CD4-positive, alpha-beta T cell (primary cell): ENCODE results near the gene PLXDC2. TPM values are rescaled to one million over a fixed set of nuclear protein-coding genes. Genes with fewer than 3 reads are reported as not detected.

Source experiments
- ATAC-seq: fragments of 200-7000 bp; cut with Tn5 transposase; one replicate; pipeline ENCODE4 v1.10.0; 2022; ENCODE audit warnings: mild to moderate bottlenecking; ENCODE audit not compliant: poor library complexity
- CTCF ChIA-PET: fragments of 350-600 bp; sonication (Branson Sonifier 250); formaldehyde crosslinking; loops from one replicate; lab custom pipeline; 2021; ENCODE audit warnings: antibody characterized with exemption, inconsistent platforms; lab: Charles Lee
- POLR2A ChIA-PET: fragments of 350-600 bp; sonication (Branson Sonifier 250); formaldehyde crosslinking; loops from one replicate; lab custom pipeline; 2021; ENCODE audit warnings: antibody characterized with exemption, inconsistent platforms; lab: Charles Lee
- DNase-seq, 14 experiments: peaks; one replicate each; pipeline ENCODE4 v3.0.0-alpha.2; 2013 to 2020; ENCODE audit warnings: mixed read lengths in 2 of 14
- H3K27ac ChIP-seq, 2 donors: one replicate each; pipeline versions ENCODE4 v1.5.1 to v1.7.0; 2013; ENCODE audit warnings: low read length in 2 of 2, low read depth in 1 of 2, mild to moderate bottlenecking in 1 of 2
- H3K27me3 ChIP-seq, 2 experiments: 1 replicate in 1 of 2; 2 replicates in 1 of 2; pipeline versions ENCODE4 v1.6.1 to v1.7.0; 2013; ENCODE audit warnings: low read length in 2 of 2, control low read depth in 1 of 2, mild to moderate bottlenecking in 1 of 2, moderate library complexity in 1 of 2; ENCODE audit not compliant: insufficient read depth in 2 of 2, control insufficient read depth in 1 of 2
- H3K36me3 ChIP-seq: one replicate; pipeline ENCODE4 v1.6.1; 2013; ENCODE audit warnings: low read length, control low read depth; ENCODE audit not compliant: insufficient read depth
- H3K4me1 ChIP-seq: one replicate; pipeline ENCODE4 v1.6.1; 2013; ENCODE audit warnings: low read length, control low read depth; ENCODE audit not compliant: insufficient read depth
- H3K4me3 ChIP-seq: one replicate; pipeline ENCODE4 v1.5.1; 2013; ENCODE audit warnings: mild to moderate bottlenecking, low read length, moderate library complexity
- H3K9me3 ChIP-seq, 2 experiments: 1 replicate in 1 of 2; 2 replicates in 1 of 2; pipeline versions ENCODE4 v1.6.1 to v1.7.0; 2013; ENCODE audit warnings: low read length in 2 of 2, mild to moderate bottlenecking in 2 of 2, control low read depth in 1 of 2, moderate library complexity in 1 of 2; ENCODE audit not compliant: control insufficient read depth in 1 of 2, insufficient read depth in 1 of 2
- H3K27ac Mint-ChIP-seq: one replicate; pipeline ENCODE4 v1.8.0; 2020; ENCODE audit warnings: mixed read lengths
- H3K27me3 Mint-ChIP-seq: one replicate; pipeline ENCODE4 v1.8.0; 2021; ENCODE audit warnings: mixed read lengths
- H3K36me3 Mint-ChIP-seq: one replicate; pipeline ENCODE4 v1.8.0; 2021; ENCODE audit warnings: low read depth, mixed read lengths
- H3K4me1 Mint-ChIP-seq: one replicate; pipeline ENCODE4 v1.8.0; 2021; ENCODE audit warnings: low read depth, mixed read lengths
- H3K4me3 Mint-ChIP-seq: one replicate; pipeline ENCODE4 v1.8.0; 2020; ENCODE audit warnings: mild to moderate bottlenecking, mixed read lengths
- H3K9me3 Mint-ChIP-seq: one replicate; pipeline ENCODE4 v1.8.0; 2020; ENCODE audit warnings: mixed read lengths
- CTCF ChIP-seq: fragments of 200-600 bp; IDR thresholded peaks from one replicate; pipeline ENCODE4 v1.8.0; 2022; ENCODE audit warnings: antibody characterized with exemption, mild to moderate bottlenecking
- intact Hi-C, 2 experiments: fragments of 100-400 bp; cut with DNase I in 1 of 2; cut with micrococcal nuclease in 1 of 2; formaldehyde crosslinking; loops; one replicate each; pipeline versions ENCODE4 v1.15.1 to v1.9.0; 2023 to 2025; cut with DNase I, micrococcal nuclease
- total RNA-seq, 174 experiments: library from RNA in 2 of 174; stranded (reverse) in 2 of 174; gene quantifications; one replicate each; pipeline ENCODE4 v1.2.3 and lab custom pipeline; 2021 to 2026

PLXDC2 gene
- total RNA-seq, 2 experiments from 2014 or later: 0.41 to 0.61 TPM

- no peaks in the 10 kb centered on the region for H3K27me3 Mint-ChIP-seq
- H3K4me1 Mint-ChIP-seq: no peaks in the 10 kb centered on the region
- no peak overlapping the region for H3K27ac ChIP-seq
- no peaks in the 10 kb centered on the region for H3K9me3 ChIP-seq
- no peak for DNase-seq
- no peak overlapping the region for H3K4me3 Mint-ChIP-seq
- ChIA-PET CTCF (no interaction called here), POLR2A (no interaction called here)
- no peaks in the 10 kb centered on the region for H3K36me3 ChIP-seq
- H3K27ac Mint-ChIP-seq: no peak overlapping the region
- H3K4me1 ChIP-seq: no peaks in the 10 kb centered on the region
- intact Hi-C loops: no loop called here
- no peaks in the 10 kb centered on the region for H3K27me3 ChIP-seq
- TF ChIP-seq CTCF: no peak
- ATAC-seq: no peak
- H3K36me3 Mint-ChIP-seq: no peaks in the 10 kb centered on the region
- no peak overlapping the region for H3K4me3 ChIP-seq
- H3K9me3 Mint-ChIP-seq: no peaks in the 10 kb centered on the region
These were observed 43.9 kb downstream of the PLXDC2 start for GRCh38 chr10:19860107-19860506.

DNA sequence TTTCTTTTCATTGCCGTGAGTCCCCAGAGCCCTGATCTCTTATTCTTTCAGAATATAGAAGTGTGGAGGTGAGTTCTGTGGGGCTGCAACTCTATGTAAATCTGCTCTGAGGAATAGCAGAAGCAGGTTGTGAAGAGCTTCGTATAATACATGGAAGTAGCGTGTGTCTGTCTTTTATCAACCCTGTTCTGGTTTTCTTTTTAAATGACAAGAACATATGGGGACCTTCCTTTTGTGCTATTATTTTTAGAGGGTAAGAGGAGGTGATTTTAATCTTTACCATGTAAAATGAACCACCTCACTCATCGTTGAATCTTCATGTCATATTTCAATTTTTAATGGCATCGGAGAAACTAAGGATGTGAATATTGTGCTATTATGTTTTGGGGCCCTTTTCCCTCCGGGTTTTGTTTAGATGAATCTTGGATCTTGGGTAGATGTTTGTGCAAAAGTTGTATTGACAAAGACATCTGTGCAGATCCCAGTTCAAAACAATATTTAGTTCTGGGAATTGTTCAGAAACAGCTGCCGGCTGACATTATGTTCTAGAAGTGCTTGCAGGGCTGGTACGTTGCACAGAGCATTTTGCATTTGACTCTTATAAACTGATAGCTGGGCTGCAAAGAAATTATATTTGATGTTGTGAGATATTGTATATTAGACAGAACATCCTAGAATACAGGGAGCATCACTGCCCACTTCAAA, 46.7 kb downstream of the PLXDC2 start:
- H3K4me3 Mint-ChIP-seq: no peak overlapping the region

GRCh38 chr10:19865676-19866075, 49.4 kb downstream of the PLXDC2 start:
- no peak for TF ChIP-seq CTCF
- Histone ChIP-seq H3K4me3 (no peak overlapping the region), H3K4me1 (no peaks in the 10 kb centered on the region), H3K9me3 (no peaks in the 10 kb centered on the region), H3K27ac (no peak overlapping the region), H3K36me3 (no peaks in the 10 kb centered on the region), H3K27me3 (no peaks in the 10 kb centered on the region)
- Mint-ChIP-seq H3K36me3 (no peaks in the 10 kb centered on the region), H3K27me3 (no peaks in the 10 kb centered on the region), H3K4me3 (no peak overlapping the region), H3K4me1 (no peaks in the 10 kb centered on the region), H3K27ac (no peak overlapping the region), H3K9me3 (no peaks in the 10 kb centered on the region)
- POLR2A ChIA-PET: no interaction called here
- DNase-seq (no peak), ATAC-seq (no peak)
- CTCF ChIA-PET: no interaction called here
- intact Hi-C loops: no loop called here

More for the DNA sequence above, 46.7 kb downstream of the PLXDC2 start:
- Mint-ChIP-seq H3K27me3 (no peaks in the 10 kb centered on the region), H3K36me3 (no peaks in the 10 kb centered on the region), H3K9me3 (no peaks in the 10 kb centered on the region), H3K27ac (no peak overlapping the region), H3K4me1 (no peaks in the 10 kb centered on the region)
- TF ChIP-seq CTCF: no peak
- ChIA-PET POLR2A (no interaction called here), CTCF (no interaction called here)
- DNase-seq (no peak), ATAC-seq (no peak)
- Histone ChIP-seq H3K27ac (no peak overlapping the region), H3K36me3 (no peaks in the 10 kb centered on the region), H3K9me3 (no peaks in the 10 kb centered on the region), H3K4me3 (no peak overlapping the region), H3K27me3 (no peaks in the 10 kb centered on the region), H3K4me1 (no peaks in the 10 kb centered on the region)
- intact Hi-C loops: no loop called here
